Muscle of back (tissue), 11 donors: ENCODE results near the gene FUS. TPM values are rescaled to one million over a fixed set of nuclear protein-coding genes. Genes with fewer than 3 reads are reported as not detected.
"Not testable (repeated sequence)": the region's sequence is repeated elsewhere in the genome, so short reads cannot be mapped to it uniquely, and the experiment has no call there.

Source experiments
- DNase-seq, 3 donors: peaks; one replicate each; pipeline versions ENCODE4 v3.0.0 to v3.0.0-alpha.2; 2013
- polyA plus RNA-seq, 10 donors: library from polyadenylated mRNA; unstranded; fragments of 120-200 nt; gene quantifications; one replicate each; pipeline ENCODE4 v1.2.1, GENCODE V29; 2013; ENCODE audit not compliant: insufficient read length in 10 of 10

FUS gene
- polyA plus RNA-seq, 10 donors, result 310 to 492 (median 406) TPM

DNA sequence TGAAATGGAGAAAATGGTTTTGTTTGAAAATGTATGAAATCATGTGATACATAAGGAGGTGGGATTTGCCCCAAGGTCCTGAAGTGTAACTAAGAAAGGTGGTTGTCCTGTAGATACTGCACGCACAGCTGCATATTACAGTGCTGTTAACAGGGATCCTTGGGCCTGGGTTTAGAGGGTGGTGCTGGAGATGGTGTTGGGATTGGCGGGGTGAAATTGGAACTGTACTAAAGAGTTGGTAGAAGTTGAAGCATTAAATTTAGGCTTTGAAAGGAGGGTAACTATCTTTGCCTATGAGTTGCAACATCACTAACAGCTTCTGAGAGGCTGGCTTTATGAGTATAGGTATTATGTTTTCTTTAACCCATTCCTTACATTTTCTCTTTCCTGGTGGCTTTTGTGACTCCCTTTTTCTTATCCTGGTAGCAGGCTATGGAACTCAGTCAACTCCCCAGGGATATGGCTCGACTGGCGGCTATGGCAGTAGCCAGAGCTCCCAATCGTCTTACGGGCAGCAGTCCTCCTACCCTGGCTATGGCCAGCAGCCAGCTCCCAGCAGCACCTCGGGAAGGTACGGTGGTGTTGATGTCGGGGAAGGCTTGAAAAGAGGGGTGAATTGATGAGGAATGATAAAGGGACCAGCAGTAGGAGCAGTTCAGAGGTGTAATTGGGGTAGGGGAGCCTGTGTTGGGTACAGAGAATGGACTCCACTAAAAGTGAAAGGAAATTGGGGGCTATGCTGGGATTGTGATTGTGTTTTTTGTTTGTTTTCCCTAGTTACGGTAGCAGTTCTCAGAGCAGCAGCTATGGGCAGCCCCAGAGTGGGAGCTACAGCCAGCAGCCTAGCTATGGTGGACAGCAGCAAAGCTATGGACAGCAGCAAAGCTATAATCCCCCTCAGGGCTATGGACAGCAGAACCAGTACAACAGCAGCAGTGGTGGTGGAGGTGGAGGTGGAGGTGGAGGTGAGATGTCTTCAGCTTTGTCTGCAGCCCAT, 3.8 kb downstream of the FUS start:
- DNase-seq, result no peak

DNA sequence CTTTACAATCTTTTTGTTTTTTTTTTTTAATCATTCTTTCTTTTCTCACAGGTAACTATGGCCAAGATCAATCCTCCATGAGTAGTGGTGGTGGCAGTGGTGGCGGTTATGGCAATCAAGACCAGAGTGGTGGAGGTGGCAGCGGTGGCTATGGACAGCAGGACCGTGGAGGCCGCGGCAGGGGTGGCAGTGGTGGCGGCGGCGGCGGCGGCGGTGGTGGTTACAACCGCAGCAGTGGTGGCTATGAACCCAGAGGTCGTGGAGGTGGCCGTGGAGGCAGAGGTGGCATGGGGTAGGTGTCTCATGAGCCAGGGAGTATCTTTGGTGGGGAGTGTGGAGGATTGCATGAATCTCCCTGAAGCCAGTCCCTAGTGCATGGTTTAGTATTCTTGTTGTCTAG, 4.9 kb downstream of the FUS start:
- DNase-seq, result no peak

DNA sequence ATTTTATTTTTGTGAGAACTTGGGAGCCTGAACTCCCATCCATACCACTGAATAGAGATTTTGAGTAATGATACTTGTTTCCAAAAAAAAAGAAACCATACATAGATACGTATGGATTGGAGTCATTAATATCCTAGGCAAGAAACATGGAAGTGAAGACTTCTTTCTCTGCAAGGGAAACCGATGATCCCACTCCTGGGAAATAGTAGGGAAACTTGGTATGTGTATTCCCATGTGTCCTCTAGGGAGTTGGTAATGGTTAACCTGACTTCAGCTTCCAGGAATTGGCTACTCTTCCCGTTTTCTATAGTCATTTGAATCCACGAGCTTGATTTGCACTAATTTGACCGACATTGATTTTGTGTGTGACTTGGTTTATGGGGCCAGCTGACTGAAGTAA, 5.4 kb downstream of the FUS start:
- no peak for DNase-seq

DNA sequence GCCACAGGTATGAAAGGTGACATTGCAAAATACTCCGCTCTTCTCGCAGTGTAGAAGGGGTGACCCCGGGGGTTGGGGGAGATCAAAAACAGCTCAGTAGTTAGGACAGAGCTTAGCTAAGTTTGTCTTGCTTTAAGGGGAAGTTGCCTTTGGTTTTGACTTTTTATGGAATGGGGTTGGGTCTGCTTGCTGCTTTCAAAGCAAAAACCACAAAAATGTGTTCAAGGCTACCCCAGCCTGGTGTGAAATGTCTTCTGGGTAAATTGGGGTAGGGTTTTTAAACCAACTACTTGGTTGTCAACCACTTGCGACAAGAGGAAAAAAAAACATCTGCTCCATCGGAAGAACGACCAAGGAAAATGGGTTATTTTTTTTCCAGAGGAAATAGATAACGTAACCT, 6.2 kb downstream of the FUS start:
- DNase-seq, result no peak

DNA sequence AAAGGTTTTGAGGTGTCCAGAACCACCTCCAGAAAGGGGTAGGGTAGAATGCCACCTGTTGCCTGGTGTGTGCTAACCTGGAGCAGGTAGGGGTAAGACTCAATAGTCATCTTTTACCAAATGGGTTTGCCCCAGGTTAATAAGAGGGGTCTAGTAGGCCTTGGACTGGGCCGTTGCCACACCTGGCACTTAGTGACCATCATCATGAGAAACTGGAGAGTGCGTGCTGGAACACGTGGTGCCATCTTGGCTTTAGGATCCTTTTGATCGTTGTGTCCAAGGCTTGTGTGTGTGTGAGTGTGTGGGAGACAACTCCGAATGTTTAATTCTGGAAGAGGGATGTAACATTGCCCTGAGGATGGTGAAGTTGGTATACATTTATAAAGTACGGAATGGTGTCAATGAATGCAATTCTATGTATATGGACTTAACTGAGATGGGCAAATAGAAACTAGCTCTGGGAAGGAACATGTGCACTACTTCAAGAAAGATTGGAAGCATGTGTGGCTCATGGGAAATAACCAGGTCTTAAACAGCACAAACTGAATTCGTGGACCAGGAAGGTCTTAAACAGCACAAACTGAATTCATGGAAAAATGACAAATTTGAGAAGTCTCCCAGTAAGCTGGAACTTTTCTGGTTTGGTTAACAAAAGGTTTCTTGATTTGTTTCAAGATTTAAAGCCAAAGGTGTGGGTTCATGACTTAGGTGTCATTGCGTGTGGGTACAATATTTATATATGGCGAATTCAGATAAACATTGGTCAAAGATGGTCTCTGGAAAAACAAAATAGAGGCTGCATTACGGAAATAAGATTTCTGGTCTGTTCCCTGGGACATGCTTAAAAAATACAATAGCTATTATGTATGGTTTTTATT, 7.2 kb downstream of the FUS start:
- DNase-seq, result no peak

DNA sequence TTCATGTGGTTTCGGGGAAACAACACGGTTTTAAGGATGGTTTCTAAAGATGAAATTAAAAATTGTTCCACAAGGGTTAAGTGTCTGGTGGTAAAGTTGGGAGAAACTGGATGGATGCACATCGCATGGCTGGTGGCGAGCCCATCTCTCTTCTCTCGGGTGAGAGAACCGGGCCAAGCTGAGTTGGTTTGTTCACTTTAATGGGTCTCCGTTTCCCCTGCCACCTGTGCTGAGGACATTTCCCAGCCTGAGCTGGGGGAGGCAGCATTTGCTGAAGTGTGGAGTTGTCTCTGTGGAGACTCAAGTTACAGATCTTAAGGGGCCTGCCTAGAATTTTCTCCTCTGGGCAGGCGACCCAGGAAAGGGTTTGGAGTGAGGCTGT, 7.9 kb downstream of the FUS start:
- DNase-seq, result no peak

DNA sequence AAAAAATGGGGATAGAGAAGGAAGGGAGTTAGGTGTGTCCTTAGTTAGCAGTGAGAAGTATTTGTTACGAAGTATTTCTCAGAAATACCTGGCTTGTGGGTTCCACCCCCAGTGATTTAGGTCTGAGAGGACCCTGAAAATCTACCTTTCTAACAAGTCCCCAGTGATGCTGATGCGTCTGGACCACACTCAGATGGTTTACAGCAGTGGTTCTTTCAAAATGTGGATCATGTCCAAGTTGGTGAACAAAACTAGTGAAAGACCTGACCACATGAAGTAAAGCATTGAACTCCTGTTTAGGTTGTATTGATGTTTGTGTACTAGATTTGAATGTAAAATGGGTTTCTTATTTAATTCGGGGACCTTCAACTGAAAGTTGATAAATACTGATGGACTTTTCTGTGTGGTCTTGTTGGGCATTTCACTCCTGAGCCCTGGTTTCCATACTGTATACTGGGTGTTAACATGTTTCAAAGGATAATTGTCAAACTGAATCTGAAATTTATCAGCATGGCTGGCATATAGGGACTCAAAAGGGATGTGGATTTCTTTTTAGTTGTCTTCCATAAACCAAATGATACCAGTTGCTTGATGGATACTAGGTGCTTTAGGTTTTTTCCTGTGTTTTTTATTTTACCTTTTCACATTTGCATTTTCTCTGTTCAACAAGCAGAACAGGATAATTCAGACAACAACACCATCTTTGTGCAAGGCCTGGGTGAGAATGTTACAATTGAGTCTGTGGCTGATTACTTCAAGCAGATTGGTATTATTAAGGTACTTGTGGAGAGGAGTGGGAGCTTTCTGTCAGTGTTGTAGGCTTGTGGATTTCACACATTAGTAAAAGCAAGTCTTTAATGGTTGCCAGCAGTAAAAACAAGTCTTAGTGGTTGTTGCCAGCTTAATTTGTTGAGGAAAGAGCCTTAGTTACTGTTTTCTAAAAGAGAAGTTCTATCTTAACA, 8.8 kb downstream of the FUS start:
- DNase-seq, result no peak

DNA sequence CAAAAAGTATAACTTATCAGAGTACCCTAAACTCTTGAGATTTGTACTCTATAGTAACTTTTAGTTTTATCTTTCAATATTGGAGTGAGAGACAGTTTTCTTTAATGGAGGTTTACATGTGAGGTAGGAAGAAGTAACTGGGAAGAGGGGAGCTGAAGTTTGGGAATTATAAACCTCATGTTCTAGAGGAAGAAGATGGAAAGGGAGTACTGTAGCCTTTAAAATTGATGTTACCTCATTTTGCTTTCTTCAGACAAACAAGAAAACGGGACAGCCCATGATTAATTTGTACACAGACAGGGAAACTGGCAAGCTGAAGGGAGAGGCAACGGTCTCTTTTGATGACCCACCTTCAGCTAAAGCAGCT, 9.5 kb downstream of the FUS start:
- no peak for DNase-seq

DNA sequence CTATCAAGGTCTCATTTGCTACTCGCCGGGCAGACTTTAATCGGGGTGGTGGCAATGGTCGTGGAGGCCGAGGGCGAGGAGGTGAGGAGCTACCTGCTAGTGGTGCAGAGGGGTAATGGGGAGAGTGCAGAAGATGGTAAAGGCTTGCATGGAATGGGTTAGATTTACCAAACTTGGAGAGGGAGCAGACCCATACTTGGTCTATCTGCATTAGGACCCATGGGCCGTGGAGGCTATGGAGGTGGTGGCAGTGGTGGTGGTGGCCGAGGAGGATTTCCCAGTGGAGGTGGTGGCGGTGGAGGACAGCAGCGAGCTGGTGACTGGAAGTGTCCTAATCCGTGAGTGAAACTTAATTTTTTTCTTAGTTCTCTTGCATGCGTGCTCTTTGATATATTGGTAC, 10.1 kb downstream of the FUS start:
- DNase-seq, result no peak

DNA sequence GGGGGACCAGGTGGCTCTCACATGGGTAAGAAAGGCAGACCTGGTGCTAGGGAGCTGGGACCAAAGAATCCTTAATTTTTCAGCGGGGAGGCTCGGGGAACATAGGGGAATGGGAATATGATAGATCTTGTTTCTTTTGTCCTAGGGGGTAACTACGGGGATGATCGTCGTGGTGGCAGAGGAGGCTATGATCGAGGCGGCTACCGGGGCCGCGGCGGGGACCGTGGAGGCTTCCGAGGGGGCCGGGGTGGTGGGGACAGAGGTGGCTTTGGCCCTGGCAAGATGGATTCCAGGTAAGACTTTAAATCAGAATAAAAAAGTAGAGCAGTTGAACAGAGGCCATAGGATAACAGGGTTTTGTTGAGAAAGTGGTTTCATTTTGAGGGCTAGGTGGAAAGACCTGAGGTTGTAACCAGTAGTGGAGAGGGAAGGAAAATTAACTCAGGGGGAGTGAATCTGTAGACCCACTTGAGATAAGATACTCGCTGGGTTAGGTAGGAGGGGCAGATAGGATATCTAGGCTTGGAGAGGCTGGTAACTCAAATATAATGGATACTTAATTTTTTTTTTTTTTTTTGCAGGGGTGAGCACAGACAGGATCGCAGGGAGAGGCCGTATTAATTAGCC, 11.0 kb downstream of the FUS start:
- DNase-seq, result no peak

DNA sequence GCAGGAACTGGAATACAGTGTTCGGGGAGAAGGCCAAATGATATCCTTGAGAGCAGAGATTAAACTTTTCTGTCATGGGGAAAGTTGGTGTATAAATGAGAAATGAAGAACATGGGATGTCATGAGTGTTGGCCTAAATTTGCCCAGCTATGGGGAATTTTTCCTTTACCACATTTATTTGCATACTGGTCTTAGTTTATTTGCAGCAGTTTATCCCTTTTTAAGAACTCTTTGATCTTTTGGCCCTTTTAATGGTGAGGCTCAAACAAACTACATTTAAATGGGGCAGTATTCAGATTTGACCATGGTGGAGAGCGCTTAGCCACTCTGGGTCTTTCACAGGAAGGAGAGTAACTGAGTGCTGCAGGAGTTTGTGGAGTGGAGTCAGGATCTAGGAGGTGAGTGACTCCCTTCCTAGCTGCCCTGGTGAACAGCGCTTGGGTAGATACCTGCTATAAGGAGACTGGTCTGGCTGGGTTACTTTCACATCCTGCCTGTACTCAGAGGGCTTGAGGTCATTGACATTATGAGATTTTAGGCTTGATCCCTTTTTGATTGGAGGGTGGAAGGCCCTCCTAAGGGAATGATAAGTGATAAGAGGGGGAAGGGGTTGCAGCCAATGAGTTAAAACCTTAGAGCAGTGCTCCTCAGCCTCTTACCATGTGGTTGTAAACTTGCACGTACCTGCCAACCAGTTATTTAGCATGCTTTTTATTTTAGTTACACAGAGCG, 11.9 kb downstream of the FUS start:
- DNase-seq, result no peak

DNA sequence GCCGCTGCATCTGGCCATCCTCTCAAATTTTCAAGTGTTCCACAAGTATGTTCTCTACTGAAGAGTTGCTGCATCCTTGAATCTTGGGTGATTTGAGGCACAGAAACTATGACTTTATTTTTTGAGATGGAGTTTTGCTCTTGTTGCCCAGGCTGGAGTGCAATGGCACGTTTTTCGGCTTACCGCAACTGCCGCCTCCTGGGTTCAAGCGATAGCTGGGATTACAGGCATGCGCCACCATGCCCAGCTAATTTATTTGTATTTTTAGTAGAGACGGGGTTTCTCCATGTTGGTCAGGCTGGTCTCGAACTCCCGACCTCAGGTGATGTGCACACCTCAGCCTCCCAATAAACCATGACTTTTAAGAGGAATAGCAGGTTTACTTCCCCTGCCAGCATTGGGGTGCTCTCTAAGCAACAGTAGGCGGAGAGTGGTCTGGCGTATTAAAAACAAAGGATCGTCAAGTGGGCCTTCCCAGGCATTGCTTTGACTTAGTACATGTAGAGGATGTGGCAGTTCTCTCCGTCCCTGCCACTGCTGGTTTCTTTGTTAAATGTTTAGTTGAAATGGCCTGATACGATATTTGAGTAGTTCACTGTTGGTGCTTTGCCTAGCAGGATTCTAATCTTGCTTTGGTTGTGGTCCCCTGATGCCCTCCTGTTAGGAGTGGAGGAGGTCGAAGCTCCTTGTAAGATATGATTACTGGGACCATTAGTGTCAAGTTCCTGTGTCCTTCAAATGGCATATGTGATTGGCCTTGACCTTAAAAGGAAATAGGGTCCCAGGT, 13.1 kb downstream of the FUS start:
- DNase-seq, result no peak

DNA sequence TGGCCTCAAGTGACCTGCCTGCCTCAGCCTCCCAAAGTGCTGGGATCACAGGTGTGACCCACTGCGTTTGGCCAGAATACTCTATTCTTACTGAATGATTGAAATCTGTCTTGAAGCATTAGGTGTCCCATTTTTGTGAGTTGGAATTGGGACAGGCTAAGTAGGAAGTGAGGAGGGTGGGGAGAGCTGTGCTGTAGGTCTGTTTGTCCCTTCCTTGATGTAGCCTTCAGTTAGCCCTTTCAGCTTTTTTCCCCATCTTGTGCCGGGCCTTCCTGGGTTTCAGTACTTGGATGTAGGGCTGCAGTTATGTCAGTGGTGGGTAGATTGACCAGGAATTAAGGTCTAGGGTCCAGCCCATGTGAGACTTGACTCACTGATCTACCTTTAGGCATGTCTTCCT, 13.9 kb downstream of the FUS start:
- DNase-seq, result no peak

DNA sequence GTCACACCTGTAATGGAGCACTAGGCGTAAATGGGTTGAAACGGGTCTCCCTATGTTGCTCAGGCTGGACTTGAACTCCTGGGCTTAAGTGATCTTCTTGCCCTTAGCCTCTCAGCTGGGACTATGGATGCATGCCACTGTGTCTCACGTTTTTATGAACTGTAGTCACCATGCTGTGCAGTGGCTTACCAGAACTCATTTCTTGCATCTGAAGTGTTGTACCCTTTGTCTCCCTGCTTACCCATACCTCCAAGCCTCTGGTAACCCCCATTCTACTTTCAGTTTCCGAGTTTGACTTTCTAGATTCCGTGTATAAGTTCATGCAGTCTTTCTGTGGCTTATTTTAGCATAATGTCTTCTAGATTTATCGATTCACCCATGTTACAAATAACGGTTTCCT, 15.0 kb downstream of the FUS start:
- DNase-seq, result no peak

DNA sequence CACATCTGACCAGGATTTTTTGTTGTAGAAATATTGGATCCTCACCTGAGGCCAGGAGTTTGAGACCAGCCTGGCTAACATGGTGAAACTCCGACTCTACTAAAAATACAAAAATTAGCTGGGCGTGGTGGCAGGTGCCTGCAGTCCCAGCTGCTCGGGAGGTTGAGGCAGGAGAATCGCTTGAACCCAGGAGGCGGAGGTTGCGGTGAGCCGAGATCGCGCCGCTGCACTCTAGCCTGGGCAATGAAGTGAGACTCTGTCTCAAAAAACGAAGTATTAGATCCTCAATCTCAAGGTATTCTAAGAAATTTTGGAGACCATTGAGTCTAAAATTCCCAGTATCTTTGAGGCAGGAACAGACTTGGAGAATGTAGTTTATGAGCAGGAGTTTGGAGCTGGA, 15.9 kb downstream of the FUS start:
- not testable (repeated sequence) for DNase-seq

DNA sequence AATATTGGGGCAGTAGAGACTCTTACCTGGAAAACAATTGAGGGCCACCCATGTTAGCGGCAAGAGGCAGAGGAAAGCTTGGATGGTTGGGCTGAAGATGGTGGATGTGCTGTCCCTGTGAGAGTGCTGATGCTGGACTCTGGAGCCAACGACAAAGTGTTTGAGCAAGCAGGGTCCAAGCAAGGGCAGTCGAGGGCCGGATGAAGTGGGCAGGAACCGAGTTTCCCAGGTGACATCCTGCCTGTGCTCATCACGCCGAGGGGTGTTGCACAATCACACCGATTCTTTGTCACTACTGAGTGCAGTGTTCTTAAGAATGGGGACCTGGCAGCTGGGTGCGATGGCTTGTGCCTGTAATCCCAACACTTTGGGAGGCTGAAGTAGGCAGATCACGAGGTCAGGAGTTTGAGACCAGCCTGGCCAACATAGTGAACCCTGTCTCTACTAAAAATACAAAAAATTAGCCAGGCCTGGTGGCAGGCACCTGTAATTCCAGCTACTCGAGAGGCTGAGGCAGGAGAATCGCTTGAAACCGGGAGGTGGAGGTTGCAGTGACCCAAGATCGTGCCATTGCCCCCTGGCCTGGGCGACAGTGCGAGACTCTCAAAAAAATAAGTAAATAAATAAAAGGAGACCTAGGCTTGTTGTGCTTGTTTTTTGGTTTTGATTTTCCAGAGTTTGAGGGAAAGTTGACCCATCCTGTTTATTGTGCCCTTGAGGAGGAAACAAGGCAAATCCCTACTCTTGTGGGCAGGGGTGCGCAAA, 16.6 kb downstream of the FUS start:
- no peak for DNase-seq

DNA sequence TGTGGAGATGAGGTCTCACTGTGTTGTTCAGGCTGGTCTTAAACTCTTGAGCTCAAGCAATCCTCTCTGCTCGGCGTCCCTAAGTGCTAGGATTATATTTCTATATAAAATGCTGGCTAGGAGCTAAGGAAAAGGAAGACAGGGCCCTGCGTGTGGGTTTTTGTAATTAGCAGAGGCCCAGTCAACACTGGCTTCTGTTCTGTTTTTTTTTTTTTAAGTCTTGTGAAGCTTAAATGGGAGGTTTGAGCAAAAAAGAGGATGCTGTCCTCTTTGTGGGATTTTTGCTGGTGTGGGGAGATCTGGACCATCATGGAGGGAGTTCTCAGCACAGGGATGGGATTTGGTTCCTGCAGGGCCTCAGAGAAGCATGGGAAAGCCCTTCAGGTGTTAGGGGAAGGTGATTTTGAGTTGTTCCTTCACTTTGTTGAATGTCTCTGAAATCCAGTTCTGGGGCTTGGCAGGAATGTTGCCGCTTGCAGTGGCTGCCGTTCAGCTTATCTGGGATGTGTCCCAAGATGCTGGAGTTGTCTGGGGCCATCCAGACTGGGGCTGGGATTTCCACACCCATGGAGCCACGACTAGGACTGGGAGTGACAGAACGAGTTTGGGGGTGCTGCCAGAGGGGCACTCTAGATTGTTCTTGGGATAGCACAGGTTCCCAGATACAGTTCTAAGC, 18.4 kb downstream of the FUS start:
- DNase-seq, result no peak

DNA sequence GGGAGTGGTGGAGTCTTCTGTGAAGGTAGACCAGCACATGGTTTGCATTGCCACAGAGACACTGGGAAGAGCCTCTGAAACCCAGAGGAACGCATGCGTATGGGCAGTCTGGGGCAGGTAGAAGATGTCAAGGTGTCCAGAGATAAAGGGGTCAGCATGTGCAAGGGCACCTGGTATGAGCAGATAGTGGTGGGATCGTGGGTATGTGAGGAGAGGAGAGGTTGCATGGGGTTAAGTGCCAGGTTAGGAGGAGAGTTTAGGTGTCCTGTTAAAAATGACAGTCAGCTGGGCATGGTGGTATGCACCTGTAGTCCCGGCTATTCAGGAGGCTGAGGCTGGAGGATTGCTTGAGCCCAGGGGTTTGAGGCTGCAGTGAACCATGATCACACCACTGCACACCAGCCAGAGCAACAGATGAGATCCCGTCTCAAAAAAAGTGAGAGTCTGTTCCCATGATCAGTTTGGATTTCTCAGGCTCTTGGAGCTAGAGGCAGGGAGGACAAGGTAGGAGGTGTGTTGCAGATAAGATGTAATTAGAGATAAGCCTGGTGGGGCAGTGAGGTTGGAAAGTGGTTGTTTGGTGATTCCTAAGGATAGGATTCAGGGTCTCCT, 19.6 kb downstream of the FUS start:
- no peak for DNase-seq
